A549 treated with AZD9567 at 1 μM for 4 hours (cell line): ENCODE results near the gene C19orf47. TPM values are rescaled to one million over a fixed set of nuclear protein-coding genes. Genes with fewer than 3 reads are reported as not detected.

ENCODE experiments used
- total RNA-seq: library from RNA; stranded (reverse); fragments of 200-300 nt; extraction: Qiagen RNA extraction; gene quantifications from 5 replicates; pipeline ENCODE4 v1.2.3, GENCODE V29; 2022; ENCODE audit not compliant: insufficient read depth

C19orf47 gene, protein sequence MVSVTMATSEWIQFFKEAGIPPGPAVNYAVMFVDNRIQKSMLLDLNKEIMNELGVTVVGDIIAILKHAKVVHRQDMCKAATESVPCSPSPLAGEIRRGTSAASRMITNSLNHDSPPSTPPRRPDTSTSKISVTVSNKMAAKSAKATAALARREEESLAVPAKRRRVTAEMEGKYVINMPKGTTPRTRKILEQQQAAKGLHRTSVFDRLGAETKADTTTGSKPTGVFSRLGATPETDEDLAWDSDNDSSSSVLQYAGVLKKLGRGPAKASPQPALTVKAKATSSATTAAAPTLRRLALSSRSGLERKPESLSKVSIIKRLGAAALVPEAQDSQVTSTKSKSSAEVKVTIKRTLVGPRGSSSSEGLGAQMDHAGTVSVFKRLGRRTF
- total RNA-seq, result 32.0 to 59.7 TPM (median 33.8 TPM) in 5 replicates

DNA sequence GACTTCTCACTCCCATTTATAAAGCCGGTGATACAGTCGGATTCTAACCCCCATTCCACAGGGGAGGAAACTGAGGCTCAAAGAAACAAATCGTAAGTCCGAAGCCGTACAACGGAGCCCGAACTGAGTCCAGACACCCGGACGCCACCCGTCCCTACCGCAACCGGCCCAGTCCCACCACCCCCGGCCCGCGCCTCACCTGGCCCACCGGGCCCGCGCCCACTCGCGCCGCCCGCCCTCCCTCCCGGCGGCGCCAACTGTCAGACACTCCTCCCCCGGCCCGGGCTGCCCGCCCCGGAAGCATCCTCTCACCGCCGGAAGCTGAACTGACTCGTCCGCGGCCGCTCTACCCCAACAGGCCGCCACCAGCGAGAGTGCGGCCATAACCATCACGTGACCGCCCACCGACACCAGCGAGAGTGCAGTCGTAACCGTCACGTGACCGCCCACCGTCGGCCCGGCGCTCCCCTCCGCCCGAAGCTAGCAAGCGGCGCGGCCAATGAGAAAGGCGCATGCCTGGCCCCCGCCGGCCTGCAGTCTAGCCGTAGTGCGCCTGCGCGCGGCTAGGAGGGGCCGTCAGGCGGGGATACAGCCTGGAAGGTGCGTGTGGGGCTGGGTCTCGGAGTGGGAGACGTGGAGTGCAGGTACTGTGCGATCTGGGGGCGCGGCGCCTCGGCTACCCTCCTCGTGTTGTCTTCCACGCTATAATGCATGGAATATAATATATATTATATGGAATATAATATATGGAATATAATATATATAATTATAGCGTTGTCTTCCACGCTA is at the start of gene C19orf47, which contains the start of gene PLD3:
Gene C19orf47 (minus strand): TSS at position 273 of the 789 bp plus-strand sequence. CDS start 6,540 bp downstream, outside the sequence.
Gene PLD3 (plus strand): TSS at position 571 of the 789 bp plus-strand sequence. CDS start 17,789 bp downstream, outside the sequence.

DNA sequence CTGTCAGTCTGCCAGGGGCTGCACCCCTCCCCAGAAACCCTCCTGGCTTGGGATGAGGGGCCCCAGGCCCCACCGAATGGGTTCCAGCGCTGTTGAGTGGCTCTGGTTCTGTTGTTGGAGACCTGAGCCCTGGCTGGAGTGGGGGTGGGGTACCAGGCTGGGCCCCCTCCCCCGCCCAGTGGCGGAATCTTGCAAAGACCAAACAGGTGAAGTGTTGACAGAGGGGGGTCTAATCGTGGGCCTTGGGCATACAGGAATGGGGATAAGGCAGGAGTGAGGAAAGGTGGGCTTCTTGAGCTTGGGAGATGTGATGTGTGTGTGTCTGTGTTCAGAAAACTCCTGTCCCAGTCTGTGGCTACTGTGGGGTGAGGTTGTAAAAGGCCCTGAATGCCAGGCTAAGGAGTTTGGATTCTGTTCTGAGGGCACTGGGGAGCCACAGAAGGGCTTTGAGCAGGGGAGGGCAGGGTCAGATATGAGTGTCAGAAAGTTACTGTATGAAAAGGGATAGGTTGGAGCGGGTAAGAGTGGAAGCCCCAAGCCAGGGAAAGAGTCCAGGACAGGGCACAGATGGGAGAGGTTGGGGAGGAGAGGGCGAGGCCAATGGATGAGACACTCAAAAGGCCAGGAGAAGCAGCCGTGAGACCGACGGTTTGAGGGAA is 42.0 kb upstream of the C19orf47 start, which contains the start of gene HIPK4:
Gene HIPK4 (minus strand): TSS at position 98 of the 659 bp plus-strand sequence. CDS start 279 bp downstream, outside the sequence.

DNA sequence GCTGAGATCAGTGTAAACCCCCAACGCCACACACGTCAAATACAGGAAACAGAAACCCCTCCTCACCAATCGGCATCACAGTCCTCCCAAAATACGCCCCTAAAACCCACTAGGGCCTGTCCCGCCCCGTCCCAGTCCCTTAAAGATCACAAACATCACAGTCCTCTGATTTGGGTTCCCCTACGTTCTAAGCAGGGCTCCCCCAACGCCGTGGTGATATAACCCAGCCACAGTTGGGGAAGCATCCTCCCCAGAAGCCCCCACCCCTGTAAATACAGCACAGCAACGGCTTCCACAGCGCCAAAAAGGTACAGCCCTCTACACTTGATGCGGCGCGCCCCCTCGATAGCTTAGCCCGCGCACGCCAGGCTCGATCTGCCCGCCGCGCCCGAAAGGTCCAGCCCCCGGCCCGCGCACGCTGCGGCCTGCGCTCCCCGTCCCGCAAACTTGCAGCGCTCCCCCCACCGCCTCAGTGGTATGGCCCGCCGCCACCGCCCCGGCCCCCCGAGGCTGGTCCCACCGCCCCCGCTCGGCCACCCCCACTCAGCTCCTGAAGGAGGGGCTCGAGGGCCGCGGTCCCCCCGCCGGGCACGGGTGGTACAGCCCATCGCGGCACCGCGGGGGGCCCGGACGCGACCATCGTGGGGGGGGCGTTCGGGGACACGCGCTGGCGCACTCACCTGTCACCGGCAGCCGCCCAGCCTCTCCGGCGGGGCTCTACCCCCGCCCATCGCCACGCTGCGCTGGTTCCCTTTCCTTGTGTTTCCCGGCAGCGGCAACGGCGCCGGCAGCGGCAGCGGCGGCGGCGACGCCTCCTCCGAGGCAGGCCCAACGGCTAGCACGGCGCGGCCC is 63.5 kb downstream of the C19orf47 start, which contains the start of gene AKT2:
Gene AKT2 (minus strand): TSS at position 845 of the 852 bp plus-strand sequence. CDS start 20,078 bp downstream, outside the sequence.

Other genes starting within 250 kb of the C19orf47 start
- 5.7 to 13.7 TPM (median 12.8 TPM) in 5 replicates for gene MAP3K10, start 157.0 kb downstream of the C19orf47 start, total RNA-seq
- gene TTC9B, start 130.0 kb downstream of the C19orf47 start, total RNA-seq, result 0.37 to 0.94 TPM (median 0.56 TPM) in 4 of 5 replicates, not detected in the other
- 0.11 to 0.31 TPM (median 0.22 TPM) in 4 of 5 replicates, not detected in the other for gene CCNP, start 121.7 kb downstream of the C19orf47 start, total RNA-seq
- gene AKT2, start 63.1 kb downstream of the C19orf47 start, total RNA-seq, result 124 to 171 TPM (median 166 TPM) in 5 replicates
- gene PLD3, start 298 bp upstream of the C19orf47 start, total RNA-seq, result 263 to 323 TPM (median 272 TPM) in 5 replicates
- 0.27 to 0.35 TPM (median 0.31 TPM) in 4 of 5 replicates, not detected in the other for gene HIPK4, start 41.8 kb upstream of the C19orf47 start, total RNA-seq
- gene PRX, start 65.0 kb upstream of the C19orf47 start, total RNA-seq, result 1.4 to 1.6 TPM (median 1.5 TPM) in 5 replicates
- 24.0 to 53.9 TPM (median 42.9 TPM) in 5 replicates for gene SERTAD1, start 77.6 kb upstream of the C19orf47 start, total RNA-seq
- 25.6 to 45.7 TPM (median 37.6 TPM) in 5 replicates for gene SERTAD3, start 95.9 kb upstream of the C19orf47 start, total RNA-seq
- 240 to 363 TPM (median 318 TPM) in 5 replicates for gene BLVRB, start 117.3 kb upstream of the C19orf47 start, total RNA-seq
- gene SPTBN4, start 118.6 kb upstream of the C19orf47 start, total RNA-seq, result 0.32 to 0.72 TPM (median 0.52 TPM) in 5 replicates
- gene SHKBP1, start 228.5 kb upstream of the C19orf47 start, total RNA-seq, result 125 to 139 TPM (median 133 TPM) in 5 replicates